Endodermal cell (in vitro differentiated cells): ENCODE measurements around the gene ARMC8. TPM values are rescaled to one million over a fixed set of nuclear protein-coding genes. Genes with fewer than 3 reads are reported as not detected.

Source experiments
- DNase-seq: peaks from one replicate; pipeline ENCODE4 v3.0.0-alpha.2; 2017
- H3K27ac ChIP-seq: 2 replicates; pipeline ENCODE4 v1.5.1; 2013; ENCODE audit warnings: mild to moderate bottlenecking, low read depth, low read length, moderate library complexity
- H3K27me3 ChIP-seq: 2 replicates; pipeline ENCODE4 v1.6.1; 2013; ENCODE audit warnings: mild to moderate bottlenecking, low read length, moderate library complexity; ENCODE audit not compliant: insufficient read depth, control insufficient read depth, poor library complexity, severe bottlenecking
- H3K36me3 ChIP-seq: 2 replicates; pipeline ENCODE4 v1.7.0; 2013; ENCODE audit warnings: mild to moderate bottlenecking, low read length, moderate library complexity; ENCODE audit not compliant: control insufficient read depth, insufficient read depth
- H3K4me1 ChIP-seq: one replicate; pipeline ENCODE4 v1.7.0; 2013; ENCODE audit warnings: low read length; ENCODE audit not compliant: control insufficient read depth, insufficient read depth
- H3K4me3 ChIP-seq: 2 replicates; pipeline ENCODE4 v1.5.1; 2013; ENCODE audit warnings: mild to moderate bottlenecking, low read length, moderate library complexity
- H3K9ac ChIP-seq: 2 replicates; pipeline ENCODE4 v1.6.1; 2013; ENCODE audit warnings: mild to moderate bottlenecking, low read length, moderate library complexity; ENCODE audit not compliant: poor library complexity, severe bottlenecking; ENCODE audit errors: extremely low read depth
- H3K9me3 ChIP-seq: 2 replicates; pipeline ENCODE4 v1.6.1; 2013; ENCODE audit warnings: mild to moderate bottlenecking, low read length, moderate library complexity; ENCODE audit not compliant: control insufficient read depth
- H3K27ac Mint-ChIP-seq: 2 replicates; pipeline ENCODE4 v1.8.0; 2020; ENCODE audit warnings: mixed read lengths
- H3K27me3 Mint-ChIP-seq: 2 replicates; pipeline ENCODE4 v1.8.0; 2021; ENCODE audit warnings: mild to moderate bottlenecking, mixed read lengths; ENCODE audit not compliant: insufficient read depth
- H3K36me3 Mint-ChIP-seq: 2 replicates; pipeline ENCODE4 v1.8.0; 2020; ENCODE audit warnings: low read depth, mixed read lengths
- H3K4me1 Mint-ChIP-seq: 2 replicates; pipeline ENCODE4 v1.8.0; 2020; ENCODE audit warnings: mixed read lengths
- H3K4me3 Mint-ChIP-seq: 2 replicates; pipeline ENCODE4 v1.8.0; 2020; ENCODE audit warnings: mild to moderate bottlenecking, moderate library complexity, mixed read lengths
- H3K9me3 Mint-ChIP-seq: 2 replicates; pipeline ENCODE4 v1.8.0; 2020; ENCODE audit warnings: mild to moderate bottlenecking, mixed read lengths
- WGBS, 2 experiments: methylation state at CpG; one replicate each; pipeline versions ENCODE4 v1.1.5 to v1.1.7; 2013; ENCODE audit warnings: missing lambda C conversion rate in 2 of 2, mixed read lengths in 1 of 2; ENCODE audit not compliant: insufficient coverage in 1 of 2, insufficient read length in 1 of 2; 5-methylcytosine and 5-hydroxymethylcytosine counted together
- total RNA-seq, 2 donors: library from RNA; stranded (reverse); fragmentation: NEBNext Ultra II Directional in 1 of 2; extraction: Animal tissue kit (Norgen Biotek cat#: 25700) in 1 of 2; gene quantifications; 2 replicates in 1 of 2; 3 replicates in 1 of 2; pipeline ENCODE4 v1.2.1, GENCODE V29; 2021
- TF ChIP-seq, protein P1 (sequence below): fragments of 200-600 bp; sonication (generic); conservative IDR thresholded peaks from 2 replicates; pipeline ENCODE4 v1.5.0; 2021; ENCODE audit warnings: antibody characterized with exemption, mild to moderate bottlenecking

Gene ARMC8
- total RNA-seq, 2 donors from 2014 or later: 58.6 to 60.4 TPM

GRCh38 chr3:138220788-138221187 lies 33.7 kb downstream of the ARMC8 start:
- H3K9me3 Mint-ChIP-seq: no peaks in the 10 kb centered on the region
- peaks cover 6% of the 10 kb centered on the region for H3K4me1 ChIP-seq
- H3K4me3 Mint-ChIP-seq: no peak overlapping the region
- no peak overlapping the region for H3K9ac ChIP-seq
- no peak overlapping the region for H3K4me3 ChIP-seq
- H3K9me3 ChIP-seq: no peaks in the 10 kb centered on the region
- H3K27me3 Mint-ChIP-seq: no peaks in the 10 kb centered on the region
- 86 to 94% methylated on average over 1 to 4 of the region's 4 CpGs for WGBS, 2 experiments
- peaks cover 23% of the 10 kb centered on the region for H3K4me1 Mint-ChIP-seq
- TF ChIP-seq, protein P1, sequence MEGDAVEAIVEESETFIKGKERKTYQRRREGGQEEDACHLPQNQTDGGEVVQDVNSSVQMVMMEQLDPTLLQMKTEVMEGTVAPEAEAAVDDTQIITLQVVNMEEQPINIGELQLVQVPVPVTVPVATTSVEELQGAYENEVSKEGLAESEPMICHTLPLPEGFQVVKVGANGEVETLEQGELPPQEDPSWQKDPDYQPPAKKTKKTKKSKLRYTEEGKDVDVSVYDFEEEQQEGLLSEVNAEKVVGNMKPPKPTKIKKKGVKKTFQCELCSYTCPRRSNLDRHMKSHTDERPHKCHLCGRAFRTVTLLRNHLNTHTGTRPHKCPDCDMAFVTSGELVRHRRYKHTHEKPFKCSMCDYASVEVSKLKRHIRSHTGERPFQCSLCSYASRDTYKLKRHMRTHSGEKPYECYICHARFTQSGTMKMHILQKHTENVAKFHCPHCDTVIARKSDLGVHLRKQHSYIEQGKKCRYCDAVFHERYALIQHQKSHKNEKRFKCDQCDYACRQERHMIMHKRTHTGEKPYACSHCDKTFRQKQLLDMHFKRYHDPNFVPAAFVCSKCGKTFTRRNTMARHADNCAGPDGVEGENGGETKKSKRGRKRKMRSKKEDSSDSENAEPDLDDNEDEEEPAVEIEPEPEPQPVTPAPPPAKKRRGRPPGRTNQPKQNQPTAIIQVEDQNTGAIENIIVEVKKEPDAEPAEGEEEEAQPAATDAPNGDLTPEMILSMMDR: no peak
- H3K27ac ChIP-seq: no peak overlapping the region
- H3K36me3 Mint-ChIP-seq: peaks cover 31% of the 10 kb centered on the region
- DNase-seq: no peak
- peaks cover 39% of the 10 kb centered on the region for H3K36me3 ChIP-seq
- H3K27me3 ChIP-seq: no peaks in the 10 kb centered on the region
- no peak overlapping the region for H3K27ac Mint-ChIP-seq

GRCh38 chr3:138222131-138222941 lies 35.2 kb downstream of the ARMC8 start:
- 93 to 100% methylated on average over 1 to 2 of the region's 2 CpGs for WGBS, 2 experiments
- H3K4me3 Mint-ChIP-seq: no peak overlapping the region
- peaks cover 43% of the 10 kb centered on the region for H3K36me3 ChIP-seq
- peaks cover 6% of the 10 kb centered on the region for H3K4me1 ChIP-seq
- peaks cover 37% of the 10 kb centered on the region for H3K36me3 Mint-ChIP-seq
- H3K4me3 ChIP-seq: no peak overlapping the region
- H3K27ac ChIP-seq: no peak overlapping the region
- H3K4me1 Mint-ChIP-seq: peaks cover 23% of the 10 kb centered on the region
- DNase-seq: no peak
- no peaks in the 10 kb centered on the region for H3K9me3 Mint-ChIP-seq
- no peaks in the 10 kb centered on the region for H3K27me3 ChIP-seq
- H3K27me3 Mint-ChIP-seq: no peaks in the 10 kb centered on the region
- no peak overlapping the region for H3K9ac ChIP-seq
- TF ChIP-seq, protein P1: no peak
- no peaks in the 10 kb centered on the region for H3K9me3 ChIP-seq
- no peak overlapping the region for H3K27ac Mint-ChIP-seq

- no peak overlapping the region for H3K4me3 Mint-ChIP-seq
- no peaks in the 10 kb centered on the region for H3K27me3 Mint-ChIP-seq
- no peaks in the 10 kb centered on the region for H3K9me3 ChIP-seq
- peaks cover 19% of the 10 kb centered on the region for H3K4me1 Mint-ChIP-seq
- H3K4me1 ChIP-seq: peaks cover under 1% of the 10 kb centered on the region
- WGBS, 2 experiments: 84% methylated on average over 2 of the region's 2 CpGs; no CpG with 5 or more reads in 1 of the 2 experiments
- no peak for DNase-seq
- no peak overlapping the region for H3K9ac ChIP-seq
- no peak overlapping the region for H3K27ac ChIP-seq
- H3K36me3 ChIP-seq: peaks cover 43% of the 10 kb centered on the region
- H3K9me3 Mint-ChIP-seq: no peaks in the 10 kb centered on the region
- peaks cover 39% of the 10 kb centered on the region for H3K36me3 Mint-ChIP-seq
- no peak overlapping the region for H3K27ac Mint-ChIP-seq
- TF ChIP-seq, protein P1: no peak
- no peaks in the 10 kb centered on the region for H3K27me3 ChIP-seq
- no peak overlapping the region for H3K4me3 ChIP-seq
Observed at GRCh38 chr3:138222942-138223287, 35.8 kb downstream of the ARMC8 start.
